GM21619 (cell line): ENCODE results near the gene SLC26A2.
"Not testable (repeated sequence)": the region's sequence is repeated elsewhere in the genome, so short reads cannot be mapped to it uniquely, and the experiment has no call there.

Experiments used
- ATAC-seq: cut with Tn5 transposase; IDR thresholded peaks from one replicate; pipeline ENCODE4 v1.9.1; 2021; ENCODE audit not compliant: unreplicated experiment

SLC26A2 gene

DNA sequence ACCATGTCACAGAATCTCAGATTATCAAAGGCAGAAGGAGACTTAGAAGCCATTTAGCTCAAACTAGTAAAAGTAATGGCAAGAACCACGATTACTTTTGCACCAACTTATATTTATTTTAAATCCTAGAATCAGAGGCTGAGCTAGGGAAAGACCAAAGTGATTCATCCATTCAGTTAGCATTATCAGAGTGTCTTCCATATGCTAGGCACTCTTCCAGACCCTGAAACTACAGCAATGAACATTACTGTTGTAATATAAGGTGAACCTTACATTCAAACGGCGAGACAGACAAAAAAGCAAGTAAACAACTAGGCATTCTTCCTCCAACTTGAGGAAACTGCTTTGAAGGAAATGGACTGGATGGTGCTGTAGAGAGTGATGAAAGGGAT lies 23.9 kb upstream of the SLC26A2 start:
- no peak for ATAC-seq

DNA sequence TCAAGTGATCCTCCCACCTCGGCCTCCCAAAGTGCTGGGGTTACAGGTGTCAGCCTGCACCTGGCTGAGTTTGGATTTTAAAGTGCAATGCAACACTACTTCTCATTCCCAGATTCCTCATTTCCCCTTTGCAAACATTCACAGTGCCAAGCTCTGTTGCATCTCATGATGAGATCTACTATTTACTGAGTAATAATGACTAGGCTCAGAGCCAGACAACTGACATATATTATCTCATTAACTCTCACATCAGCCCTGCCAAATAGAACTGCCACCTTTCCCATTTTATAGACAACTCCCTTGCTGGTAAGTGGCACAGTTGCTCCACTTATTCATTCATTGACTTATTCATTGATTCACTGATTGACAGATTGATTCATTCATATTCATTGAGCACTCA lies 22.9 kb upstream of the SLC26A2 start:
- ATAC-seq = no peak

DNA sequence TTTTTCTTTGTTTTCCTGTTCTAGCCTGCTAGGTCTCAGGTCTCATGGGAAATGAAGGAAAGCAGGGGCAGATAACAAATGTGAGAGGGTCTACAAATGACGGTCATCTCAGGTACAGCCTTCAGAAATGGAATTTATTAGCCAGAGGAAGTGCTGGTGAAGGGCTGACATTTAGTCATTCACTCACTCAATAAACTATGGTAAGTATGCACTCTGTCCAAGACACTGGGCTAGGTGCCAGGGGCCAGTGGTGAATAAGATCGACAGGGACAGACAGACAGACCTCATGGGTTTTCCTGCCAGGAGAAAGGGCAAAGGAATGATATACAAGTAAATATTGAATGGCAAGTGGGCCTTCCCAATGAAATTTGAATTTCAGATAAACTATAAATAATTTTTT lies 22.3 kb upstream of the SLC26A2 start:
- ATAC-seq = no peak

DNA sequence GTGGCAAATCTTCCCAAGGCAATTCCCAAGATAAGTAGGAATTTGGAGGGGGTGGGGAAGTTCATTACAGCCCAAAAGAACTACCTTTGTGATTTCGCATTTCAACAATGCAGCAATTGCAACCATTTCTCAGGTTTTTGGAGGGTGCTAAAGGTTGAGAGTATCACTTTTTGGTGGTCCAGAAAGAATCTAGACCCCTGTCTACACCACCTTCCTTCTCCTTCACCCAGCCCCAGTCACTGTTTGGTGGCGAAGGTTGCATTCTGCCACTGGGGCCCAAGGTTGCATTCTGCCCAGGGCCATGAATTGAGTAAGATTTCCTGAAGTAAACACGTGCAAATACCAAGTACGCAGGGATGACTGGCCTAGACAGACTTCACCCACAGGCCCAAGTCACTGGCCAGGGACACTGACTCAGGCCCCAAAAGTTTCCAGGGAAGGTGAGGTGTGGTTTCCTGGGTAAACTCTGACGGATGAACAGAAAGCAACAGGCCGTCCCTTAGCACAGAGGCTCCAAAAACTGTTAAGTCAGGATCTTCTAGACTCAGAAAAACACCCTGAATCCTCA lies 21.7 kb upstream of the SLC26A2 start:
- ATAC-seq = no peak

DNA sequence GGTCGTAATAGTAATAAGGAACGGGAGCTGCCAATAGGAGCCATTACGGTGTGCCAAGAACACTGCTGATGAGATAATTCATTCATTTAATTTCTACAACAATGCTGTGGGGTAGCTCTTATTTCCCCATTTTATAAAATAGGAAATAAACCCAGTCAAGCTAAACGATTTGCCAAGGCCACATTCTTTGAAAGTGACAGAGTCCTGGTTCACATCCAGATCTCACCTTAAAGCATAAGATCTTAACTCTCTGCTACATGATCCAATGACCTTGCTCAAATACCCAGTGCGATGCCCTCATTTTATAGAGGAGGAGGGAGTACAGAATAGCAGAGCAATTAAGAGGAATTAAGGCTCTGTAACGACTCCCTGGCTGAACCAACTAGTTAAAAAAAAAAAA lies 21.0 kb upstream of the SLC26A2 start:
- ATAC-seq = no peak

DNA sequence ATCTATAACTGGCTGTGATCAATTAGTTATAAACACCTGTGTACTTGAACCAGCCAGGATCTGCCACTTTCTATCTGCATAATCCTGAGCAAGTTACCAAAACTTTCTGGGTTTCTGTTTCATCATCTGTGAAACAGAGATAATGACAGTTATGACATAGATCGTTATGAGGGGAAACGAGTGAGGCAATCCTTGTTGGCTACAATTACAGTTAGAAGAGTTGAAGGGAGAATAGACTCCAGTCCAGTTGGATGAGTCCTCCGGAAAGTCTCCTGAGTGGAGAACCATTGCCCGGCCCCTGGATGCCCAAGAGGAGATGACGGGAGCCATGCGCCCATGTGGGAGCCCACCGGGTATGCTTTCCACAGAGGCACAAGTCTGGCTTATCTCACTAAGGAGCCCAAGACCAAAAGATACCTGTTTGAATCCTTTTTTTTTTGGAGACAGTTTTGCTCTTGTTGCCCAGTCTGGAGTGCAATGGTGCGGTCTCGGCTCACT lies 20.4 kb upstream of the SLC26A2 start:
- peak; percentile 85 for ATAC-seq

DNA sequence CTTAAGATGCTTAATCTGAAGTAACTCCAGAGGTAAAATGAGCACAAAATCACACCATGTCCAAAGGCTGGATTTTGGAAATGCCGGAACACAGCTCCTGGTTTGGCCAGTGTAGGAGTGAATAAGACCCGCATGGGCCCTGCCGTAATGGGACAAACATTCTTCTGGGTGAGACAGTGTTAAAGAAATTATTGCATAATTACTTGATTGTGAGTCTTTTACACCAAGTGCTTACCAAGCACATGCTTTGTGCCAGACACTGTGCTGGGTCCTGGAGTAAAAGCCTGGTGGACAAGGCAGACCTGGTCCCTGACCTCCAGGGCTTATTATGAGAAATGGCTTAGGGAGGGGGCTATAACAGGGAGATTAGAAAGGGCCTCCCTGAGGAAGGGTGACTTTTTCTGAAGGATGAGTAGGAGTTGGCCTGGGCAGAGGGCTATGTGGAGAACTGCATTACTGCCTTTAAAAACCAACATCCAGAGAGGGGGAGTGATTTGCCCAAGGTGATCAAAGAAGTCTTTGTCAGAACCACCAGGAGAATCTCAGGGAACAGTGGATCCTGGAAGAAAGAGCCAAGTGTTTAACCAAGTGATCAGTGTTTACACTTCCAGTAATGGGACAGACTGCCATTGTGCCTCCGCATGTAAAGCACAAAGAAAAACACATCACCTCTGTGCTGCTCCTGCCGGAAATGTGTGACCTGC lies 19.5 kb upstream of the SLC26A2 start:
- no peak for ATAC-seq

DNA sequence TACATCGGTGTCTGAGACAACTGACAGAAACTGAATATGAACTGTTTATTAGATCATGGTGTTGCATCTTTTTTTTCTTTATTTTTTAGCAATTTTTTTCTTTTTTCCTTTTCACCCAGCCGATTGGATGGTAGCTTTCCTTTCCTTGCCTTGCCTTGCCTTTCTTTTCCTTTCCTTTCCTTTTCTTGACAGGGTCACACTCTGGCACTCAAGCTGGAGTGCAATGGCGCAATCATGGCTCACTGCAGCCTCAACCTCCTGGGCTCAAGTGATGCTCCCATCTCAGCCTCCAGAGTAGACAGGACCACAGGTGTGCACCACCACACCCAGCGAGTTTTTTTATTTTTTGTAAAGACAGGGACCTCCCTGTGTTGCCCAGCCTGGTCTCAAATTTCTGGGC lies 18.8 kb upstream of the SLC26A2 start:
- ATAC-seq = no peak

DNA sequence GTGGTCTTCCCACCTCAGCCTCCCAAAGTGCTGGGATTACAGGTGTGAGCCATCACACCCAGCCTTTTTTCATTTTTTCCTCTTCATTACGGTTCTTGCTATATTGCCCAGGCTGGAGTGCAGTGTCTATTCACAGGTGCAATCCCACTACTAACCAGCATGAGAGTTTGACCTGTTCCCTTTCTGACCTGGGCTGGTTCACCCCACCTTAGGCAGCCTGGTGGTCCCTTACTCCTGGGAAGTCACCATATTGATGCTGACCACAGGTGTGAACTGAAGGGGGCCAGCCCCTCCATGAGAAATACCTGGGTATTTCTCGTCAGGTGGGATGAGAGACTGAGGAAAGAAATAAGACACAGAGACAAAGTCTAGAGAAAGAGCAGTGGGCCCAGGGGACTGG lies 18.4 kb upstream of the SLC26A2 start:
- ATAC-seq = no peak

DNA sequence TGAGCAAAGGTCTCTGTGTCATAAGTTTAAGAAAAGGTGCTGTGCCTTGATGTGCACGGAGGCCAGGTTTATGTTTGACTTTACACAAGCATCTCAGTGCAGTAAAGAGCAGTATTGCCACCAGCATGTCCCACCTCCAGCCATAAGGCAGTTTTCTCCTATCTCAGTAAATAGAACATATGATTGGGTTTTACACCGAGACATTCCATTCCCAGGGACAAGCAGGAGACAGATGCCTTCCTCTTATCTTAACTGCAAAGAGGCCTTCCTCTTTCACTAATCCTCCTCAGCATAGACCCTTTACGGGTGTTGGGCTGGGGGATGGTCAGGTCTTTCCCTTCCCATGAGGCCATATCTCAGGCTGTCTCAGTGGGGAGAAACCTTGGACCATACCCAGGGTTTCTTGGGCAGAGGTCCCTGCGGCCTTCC lies 17.8 kb upstream of the SLC26A2 start:
- ATAC-seq = not testable (repeated sequence)

DNA sequence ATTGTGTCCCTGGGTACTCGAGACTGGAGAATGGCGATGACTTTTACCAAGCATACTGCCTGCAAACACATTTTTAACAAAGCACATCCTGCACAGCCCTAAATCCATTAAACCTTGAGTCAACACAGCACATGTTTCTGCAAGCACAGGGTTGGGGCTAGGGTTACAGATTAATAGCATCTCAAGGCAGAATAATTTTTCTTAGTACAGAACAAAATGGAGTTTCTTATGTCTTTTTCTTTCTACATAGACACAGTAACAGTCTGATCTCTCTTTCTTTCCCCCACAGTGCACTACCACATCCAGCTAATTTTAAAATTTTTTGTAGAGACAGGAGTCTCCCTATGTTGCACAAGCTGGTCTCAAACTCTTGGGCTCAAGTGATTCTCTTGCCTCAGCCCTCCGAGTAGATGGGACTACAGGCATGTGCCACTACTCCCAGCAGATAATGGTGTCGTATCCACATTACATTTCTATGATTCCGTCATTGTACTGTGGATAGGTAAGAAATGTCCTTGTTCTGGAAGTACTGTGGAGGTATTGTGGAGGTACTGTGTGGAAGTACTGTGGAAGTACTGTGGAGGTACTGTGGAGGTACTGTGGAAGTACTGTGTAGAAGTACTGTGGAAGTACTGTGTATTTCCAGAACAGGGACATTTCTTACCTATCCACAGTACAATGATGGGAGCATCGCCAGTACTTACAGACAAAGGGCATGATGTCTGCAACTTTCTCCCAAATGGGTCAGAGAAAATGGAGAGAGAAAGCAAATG lies 17.2 kb upstream of the SLC26A2 start:
- not testable (repeated sequence) for ATAC-seq

DNA sequence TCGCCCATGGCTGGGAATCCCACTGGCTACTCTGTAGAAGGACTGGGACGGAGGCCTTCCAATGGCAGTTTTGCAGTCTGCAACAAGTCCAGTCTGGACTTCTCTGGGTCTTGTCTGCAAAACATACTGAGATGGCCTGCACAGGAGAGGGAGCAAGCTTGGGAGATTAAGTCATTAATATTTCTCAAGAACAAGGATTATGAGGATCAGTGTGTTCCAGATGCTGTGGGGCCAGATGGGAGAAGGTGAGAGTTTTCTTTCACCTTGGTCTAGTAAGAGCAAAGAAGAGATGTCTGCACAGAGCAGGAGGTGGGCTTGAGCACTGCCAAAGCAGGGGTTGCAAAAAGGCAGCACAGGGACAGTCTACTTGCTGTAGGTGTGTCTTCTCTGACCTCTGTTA lies 15.9 kb upstream of the SLC26A2 start, which contains the start of gene PDE6A:
Gene PDE6A, minus strand, starts transcription at position 128 of the 400 bp plus-strand sequence. Its CDS starts 120 bp downstream, at position 8.
- no peak for ATAC-seq

DNA sequence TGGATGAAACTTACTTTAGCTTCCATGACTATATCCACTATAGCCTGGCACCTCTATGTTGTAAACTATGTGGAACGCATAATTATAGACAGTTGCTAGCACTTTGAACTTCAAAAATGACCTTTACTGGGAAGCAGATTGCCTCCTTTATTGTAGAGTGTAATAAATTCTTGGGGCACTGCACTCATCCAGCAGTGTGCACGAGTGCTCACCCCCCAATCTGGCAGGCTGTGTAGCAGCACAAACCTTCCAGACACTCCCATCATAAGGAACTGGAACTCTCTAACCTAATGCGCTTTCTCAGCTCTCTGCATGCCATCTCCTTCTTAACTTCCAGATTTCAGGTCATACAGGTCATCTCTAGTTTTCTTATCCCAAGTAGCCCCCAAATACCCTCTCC lies 14.4 kb upstream of the SLC26A2 start:
- no peak for ATAC-seq

DNA sequence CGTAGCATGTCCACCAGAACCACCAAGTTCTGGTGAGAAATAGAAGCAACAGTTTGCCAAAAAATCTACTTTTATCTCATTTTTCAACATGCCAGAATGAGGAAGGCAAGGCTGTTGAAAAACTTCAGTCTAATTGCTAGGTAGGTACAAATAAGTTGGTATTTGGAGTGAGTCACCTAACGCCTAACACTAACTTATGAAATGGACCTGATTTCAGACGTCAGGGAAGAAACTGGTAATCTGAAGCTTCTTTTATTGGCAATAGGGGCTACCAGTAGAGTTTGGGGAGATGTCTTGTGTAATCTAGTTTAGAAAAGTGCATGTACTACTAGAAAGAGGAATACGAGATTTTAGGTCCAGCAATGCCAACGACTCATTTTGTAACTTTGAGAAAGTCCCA lies 11.6 kb upstream of the SLC26A2 start:
- no peak for ATAC-seq

DNA sequence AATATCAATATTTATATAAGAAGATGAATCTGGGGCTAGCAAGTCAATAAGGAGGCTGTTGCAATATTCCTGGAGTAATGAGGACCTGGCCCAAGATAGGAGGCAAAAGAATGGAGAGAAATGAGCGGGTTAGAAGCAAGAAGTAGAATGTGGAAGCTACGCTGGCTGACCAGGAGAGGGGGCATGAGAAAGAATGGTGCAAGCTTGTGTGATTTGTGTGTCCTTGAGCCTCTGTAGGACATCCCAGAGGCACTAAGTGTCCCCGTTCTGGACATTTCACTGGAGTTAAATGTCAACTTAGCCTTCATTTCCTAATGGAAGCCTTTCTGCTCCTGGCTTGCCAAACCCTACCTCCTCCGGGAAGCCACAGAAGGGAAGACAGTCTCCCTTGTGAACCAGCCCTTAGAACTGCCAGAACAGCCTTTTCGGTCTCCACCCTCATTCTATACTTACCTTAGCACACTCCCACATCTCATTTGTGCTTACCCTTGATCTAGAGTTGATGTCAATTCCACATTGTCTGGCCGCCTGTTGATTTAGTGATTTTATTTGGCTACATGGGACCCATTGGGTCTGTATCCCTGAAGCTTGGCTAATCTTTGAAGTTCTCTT lies 9.3 kb upstream of the SLC26A2 start:
- ATAC-seq = no peak

DNA sequence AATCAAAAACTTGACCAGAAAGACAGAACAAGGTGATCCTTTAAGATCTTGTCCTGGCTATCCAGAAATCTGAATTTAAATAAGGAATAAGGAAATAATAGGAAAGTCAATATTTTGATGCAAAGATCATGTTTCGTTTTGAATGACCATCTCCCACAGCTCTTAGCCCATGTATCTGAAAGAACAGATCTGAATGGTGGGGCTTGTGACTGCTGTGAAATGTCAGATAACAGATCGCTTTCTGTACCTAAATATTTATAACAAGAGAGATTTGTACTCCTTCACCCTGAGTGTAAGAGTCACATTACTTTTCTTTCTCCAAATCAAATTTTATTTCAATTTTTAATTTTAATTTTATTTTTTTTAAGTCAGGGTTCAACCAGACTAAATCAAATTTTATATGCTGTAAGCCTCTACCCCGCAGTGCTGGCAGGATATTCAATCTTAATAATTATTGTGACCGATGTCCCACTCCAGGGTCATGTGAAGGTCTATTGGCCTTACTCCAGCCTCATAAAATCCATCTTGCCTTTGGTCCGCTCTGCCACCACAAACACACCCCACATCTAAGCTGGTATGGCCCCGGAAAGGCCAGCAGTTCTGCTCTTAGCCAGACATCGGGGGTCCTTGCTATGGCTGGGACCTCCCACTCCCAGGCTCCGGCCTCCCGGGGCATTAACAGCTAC lies 7.0 kb upstream of the SLC26A2 start:
- ATAC-seq = no peak

DNA sequence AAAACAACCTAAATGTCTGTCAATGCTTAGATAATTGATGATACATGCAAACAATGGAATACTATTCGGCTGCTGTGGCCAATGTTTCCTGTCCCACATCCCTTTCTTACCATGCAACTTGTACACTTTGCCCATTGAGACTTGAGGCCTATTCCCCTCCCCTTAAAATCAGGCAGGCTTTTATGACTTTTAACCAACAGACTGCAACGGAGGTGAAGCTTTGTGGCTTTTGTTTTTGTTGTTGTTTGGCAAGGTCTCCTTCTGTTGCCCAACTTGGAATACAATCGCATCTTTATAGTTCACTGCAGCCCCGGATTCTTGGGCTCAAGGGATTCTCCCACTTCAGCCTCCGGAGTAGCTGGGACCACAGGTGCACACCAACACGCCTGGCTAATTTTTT lies 5.8 kb upstream of the SLC26A2 start:
- ATAC-seq = no peak

DNA sequence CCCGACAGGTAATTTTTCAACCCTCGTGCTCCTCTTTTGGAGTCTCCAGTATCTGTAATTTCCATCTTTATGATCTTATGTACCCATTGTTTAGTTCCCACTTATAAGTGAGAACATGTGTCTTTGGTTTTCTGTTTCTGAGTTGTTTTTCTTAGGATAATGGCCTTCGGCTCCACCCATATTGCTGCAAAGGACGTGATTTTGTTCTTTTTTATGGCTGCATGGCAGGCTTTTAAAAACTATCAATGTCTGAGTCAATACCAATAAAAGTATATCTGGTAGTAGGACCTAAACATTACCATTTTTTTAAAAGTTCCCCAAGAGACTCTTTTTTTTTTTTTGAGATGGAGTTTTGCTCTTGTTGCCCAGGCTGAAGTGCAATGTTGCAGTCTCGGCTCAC lies 3.9 kb upstream of the SLC26A2 start:
- ATAC-seq = no peak

DNA sequence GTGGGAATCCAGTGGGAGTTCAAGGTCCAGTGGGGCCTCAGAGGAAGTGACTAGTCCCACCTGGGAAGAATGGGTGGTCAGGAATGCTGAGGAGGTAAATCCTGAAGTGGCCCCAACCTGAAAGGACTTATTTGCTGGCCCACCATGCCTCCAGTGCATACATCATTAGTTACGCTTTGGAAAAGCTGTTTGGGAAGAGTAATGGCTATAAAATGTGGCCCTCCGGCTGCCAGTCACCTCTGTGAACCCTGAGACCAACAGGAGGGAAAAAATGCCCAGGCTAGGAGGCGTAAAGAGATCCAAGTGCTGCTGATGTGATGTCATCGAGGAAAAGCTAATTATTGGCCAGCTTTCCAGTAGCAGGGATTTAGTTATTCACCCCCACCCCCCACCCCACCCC lies 2.7 kb upstream of the SLC26A2 start:
- ATAC-seq = no peak

DNA sequence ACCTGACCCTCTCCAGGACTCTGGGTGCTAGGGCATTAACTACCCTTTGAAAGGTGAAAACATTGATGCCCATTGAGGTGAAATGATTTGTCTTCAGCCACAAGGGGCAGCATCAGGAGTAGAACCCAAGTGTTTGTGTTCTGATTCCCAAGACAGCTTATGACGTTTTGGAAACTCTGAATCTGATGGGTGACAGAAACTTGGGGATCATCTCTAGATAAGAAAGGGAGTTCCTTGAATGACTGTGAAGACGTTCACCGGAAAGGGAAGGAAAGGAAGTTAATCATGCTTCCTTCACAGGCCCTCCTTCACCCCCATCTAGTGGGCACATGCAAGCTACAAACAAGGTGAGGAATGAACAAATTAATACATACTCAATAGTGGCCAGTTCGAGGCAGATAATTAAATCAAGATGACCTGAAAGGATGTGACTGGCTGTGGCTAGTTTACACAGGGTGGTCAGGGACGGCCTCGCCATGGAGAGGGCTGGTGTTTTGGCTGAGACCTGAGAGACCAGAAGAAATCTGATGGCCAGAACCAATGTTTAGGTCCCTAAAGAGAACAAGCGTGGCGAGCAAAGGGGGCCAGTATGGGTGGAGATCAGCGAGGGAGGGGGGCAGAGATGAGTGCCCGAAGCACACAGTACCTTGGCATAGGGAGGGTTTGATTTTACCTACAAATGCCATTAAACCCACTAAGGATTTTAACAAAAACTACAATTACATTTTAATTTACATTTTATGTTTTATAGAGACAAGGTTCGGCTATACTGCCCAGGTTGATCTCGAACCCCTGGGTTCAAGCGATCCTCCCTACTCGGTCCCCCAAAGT lies 937 bp upstream of the SLC26A2 start:
- ATAC-seq = no peak
